CD4-positive, alpha-beta T cell treated with Interleukin-6 for 4 hours (primary cell): ENCODE data around the gene CABLES1.

Experiments
- DNase-seq: peaks from one replicate; pipeline ENCODE4 v3.0.0-alpha.2; 2020; ENCODE audit warnings: mixed read lengths

The CABLES1 gene

GRCh38 chr18:23171581-23172156, 36.4 kb downstream of the CABLES1 start:
- DNase-seq = no peak

- no peak for DNase-seq
Observed at GRCh38 chr18:23172591-23173380, 37.5 kb downstream of the CABLES1 start.

- DNase-seq = no peak
Observed at GRCh38 chr18:23173912-23174311, 38.6 kb downstream of the CABLES1 start.

- no peak for DNase-seq
Observed at GRCh38 chr18:23176701-23177432, 41.6 kb downstream of the CABLES1 start.

- DNase-seq = no peak
Observed at GRCh38 chr18:23177433-23178072, 42.3 kb downstream of the CABLES1 start.

- no peak for DNase-seq
Observed at GRCh38 chr18:23178201-23178600, 42.9 kb downstream of the CABLES1 start.

GRCh38 chr18:23178661-23179081, 43.4 kb downstream of the CABLES1 start:
- DNase-seq = no peak

GRCh38 chr18:23179416-23179815, 44.1 kb downstream of the CABLES1 start:
- no peak for DNase-seq

GRCh38 chr18:23181547-23181946, 46.3 kb downstream of the CABLES1 start:
- DNase-seq = no peak

- DNase-seq = no peak
Observed at GRCh38 chr18:23182606-23183005, 47.3 kb downstream of the CABLES1 start.

- no peak for DNase-seq
Observed at GRCh38 chr18:23183411-23184150, 48.3 kb downstream of the CABLES1 start.

GRCh38 chr18:23186781-23187180, 51.5 kb downstream of the CABLES1 start:
- no peak for DNase-seq

- no peak for DNase-seq
Observed at GRCh38 chr18:23188068-23188760, 52.9 kb downstream of the CABLES1 start.

GRCh38 chr18:23189099-23189498, 53.8 kb downstream of the CABLES1 start:
- no peak for DNase-seq

- no peak for DNase-seq
Observed at GRCh38 chr18:23189768-23190661, 54.7 kb downstream of the CABLES1 start.

- no peak for DNase-seq
Observed at GRCh38 chr18:23191232-23191631, 55.9 kb downstream of the CABLES1 start.

- no peak for DNase-seq
Observed at GRCh38 chr18:23193742-23194141, 58.5 kb downstream of the CABLES1 start.

GRCh38 chr18:23194155-23194996, 59.1 kb downstream of the CABLES1 start:
- no peak for DNase-seq

GRCh38 chr18:23194997-23195957, 60.0 kb downstream of the CABLES1 start:
- DNase-seq = no peak
